Measurements from ENCODE around the gene PCBD2.

PCBD2 gene

DNA sequence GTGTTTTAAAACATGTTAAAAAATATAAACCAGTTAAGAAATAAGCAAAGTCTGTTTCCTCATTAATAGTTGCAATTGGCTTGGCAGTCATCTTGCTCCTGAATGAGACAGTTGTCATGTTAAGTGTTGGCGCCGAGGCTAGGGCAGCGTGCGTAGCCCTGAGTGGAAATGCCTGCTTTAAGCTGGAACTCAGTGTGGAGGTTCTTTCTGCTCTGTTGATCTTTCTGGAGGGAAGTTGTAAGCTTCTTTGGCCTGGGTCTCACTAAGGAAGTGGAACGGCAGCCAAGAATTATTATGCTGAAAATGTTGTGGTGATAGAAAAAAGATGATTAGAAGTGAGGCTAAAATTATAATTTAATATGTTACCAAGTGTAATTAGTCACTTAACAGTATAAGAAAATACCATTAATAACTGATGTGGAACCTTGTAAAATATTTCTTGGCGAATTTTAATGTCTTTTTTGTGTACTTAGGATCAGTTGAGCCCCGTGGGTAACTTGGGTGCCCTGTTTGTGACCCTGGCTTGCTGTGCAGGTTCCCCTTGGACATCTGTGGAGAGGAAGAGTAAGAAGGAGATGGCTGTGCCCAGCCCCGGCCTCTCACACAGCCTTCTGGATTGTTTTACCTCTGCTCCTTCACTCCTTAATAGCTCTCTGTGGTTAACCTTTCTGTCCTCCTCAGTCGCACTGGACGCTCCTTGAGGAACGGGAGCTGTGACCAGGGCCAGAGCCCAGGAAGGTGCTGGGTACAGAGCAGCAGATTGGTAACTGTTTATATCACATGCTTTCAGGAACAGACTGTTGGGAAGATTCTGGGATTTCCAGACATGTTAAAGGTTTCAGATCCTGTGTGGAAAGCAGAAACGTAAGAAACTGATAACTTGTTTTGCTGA is 31.0 kb downstream of the PCBD2 start:
- no peak overlapping the region for H3K4me3 ChIP-seq (ENCODE audit: low read depth, low read length)
- H3K36me3 ChIP-seq (ENCODE audit: insufficient read depth, low read length): no peaks in the 10 kb centered on the region
- no peak overlapping the region for H3K27ac ChIP-seq (ENCODE audit: low read depth, low read length)
- no peak overlapping the region for H2AFZ ChIP-seq (ENCODE audit: low read length, unreplicated experiment)
- no peaks in the 10 kb centered on the region for H3K27me3 ChIP-seq (ENCODE audit: insufficient read depth, low read length)
- H3K79me2 ChIP-seq (ENCODE audit: control insufficient read depth, insufficient read depth, low read length, unreplicated experiment): no peaks in the 10 kb centered on the region
- H3K4me1 ChIP-seq (ENCODE audit: control insufficient read depth, insufficient read depth, low read length, unreplicated experiment): no peaks in the 10 kb centered on the region

DNA sequence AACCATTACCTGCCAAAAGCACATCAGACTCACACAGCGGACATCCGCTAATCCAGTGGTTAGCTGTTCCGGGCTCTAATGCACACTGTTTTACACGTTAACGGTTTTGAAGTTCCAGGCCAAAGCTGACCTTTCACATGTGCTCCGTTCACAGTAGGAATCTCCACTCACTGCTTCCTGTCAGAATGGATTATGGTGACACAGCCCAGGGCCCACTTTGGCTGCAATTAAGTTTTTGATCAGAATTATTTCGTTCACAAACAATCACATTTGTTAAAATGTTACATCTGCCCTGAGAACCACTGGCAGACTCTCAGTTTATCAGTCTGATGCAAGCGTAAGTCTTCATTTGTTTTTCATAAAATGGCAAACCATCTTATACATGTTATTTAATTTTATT is 32.6 kb downstream of the PCBD2 start:
- Histone ChIP-seq H2AFZ (ENCODE audit: low read length, unreplicated experiment) (no peak overlapping the region), H3K4me1 (ENCODE audit: control insufficient read depth, insufficient read depth, low read length, unreplicated experiment) (no peaks in the 10 kb centered on the region), H3K79me2 (ENCODE audit: control insufficient read depth, insufficient read depth, low read length, unreplicated experiment) (no peaks in the 10 kb centered on the region), H3K27me3 (ENCODE audit: insufficient read depth, low read length) (no peaks in the 10 kb centered on the region), H3K27ac (ENCODE audit: low read depth, low read length) (no peak overlapping the region), H3K36me3 (ENCODE audit: insufficient read depth, low read length) (no peaks in the 10 kb centered on the region), H3K4me3 (ENCODE audit: low read depth, low read length) (no peak overlapping the region)

DNA sequence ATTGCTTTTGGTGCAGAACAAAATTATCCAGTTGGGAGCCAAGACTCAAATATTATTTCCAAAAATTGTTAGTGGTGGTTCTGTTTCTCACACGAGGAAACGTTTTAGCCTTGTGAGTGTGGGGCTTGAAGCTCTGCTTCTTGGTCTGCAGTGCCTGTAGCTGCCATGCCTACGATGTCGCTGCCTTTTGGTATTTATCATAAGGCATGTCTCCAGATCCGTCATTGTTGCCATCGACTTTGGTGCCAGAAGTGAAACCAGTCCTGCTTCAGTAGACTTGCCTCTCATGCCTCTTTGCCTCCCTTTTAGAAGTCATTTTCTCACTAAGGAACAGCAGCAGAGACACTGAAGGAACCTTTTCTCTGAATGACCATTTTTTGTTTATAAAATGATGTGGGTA is 33.1 kb downstream of the PCBD2 start:
- Histone ChIP-seq H3K27ac (ENCODE audit: low read depth, low read length) (no peak overlapping the region), H3K36me3 (ENCODE audit: insufficient read depth, low read length) (no peaks in the 10 kb centered on the region), H2AFZ (ENCODE audit: low read length, unreplicated experiment) (no peak overlapping the region), H3K4me3 (ENCODE audit: low read depth, low read length) (0 out of 2 replicates have a peak overlapping the region, but pooled peaks have one; percentile 31), H3K4me1 (ENCODE audit: control insufficient read depth, insufficient read depth, low read length, unreplicated experiment) (no peaks in the 10 kb centered on the region), H3K27me3 (ENCODE audit: insufficient read depth, low read length) (no peaks in the 10 kb centered on the region), H3K79me2 (ENCODE audit: control insufficient read depth, insufficient read depth, low read length, unreplicated experiment) (no peaks in the 10 kb centered on the region)

DNA sequence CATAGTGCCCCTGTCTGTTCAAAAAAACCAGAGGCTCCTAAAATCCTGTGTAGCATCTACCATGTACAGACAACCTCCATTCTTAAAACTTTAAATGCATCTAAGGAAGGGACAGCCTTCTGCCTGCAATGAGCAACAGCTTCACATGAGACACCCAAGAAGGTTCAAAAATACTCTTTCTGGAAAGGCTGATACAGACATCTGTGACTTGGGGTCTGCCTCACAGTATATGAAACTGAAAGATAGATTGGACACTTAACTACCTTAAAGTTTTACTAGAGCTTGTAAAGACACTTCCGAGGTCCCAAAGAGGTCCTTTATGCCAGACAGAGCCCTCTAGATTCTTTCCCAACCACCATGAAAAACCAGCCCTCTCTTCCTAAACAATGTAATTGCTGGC is 34.6 kb downstream of the PCBD2 start:
- H3K4me1 ChIP-seq (ENCODE audit: control insufficient read depth, insufficient read depth, low read length, unreplicated experiment): no peaks in the 10 kb centered on the region
- no peak overlapping the region for H3K4me3 ChIP-seq (ENCODE audit: low read depth, low read length)
- no peak overlapping the region for H3K27ac ChIP-seq (ENCODE audit: low read depth, low read length)
- H3K79me2 ChIP-seq (ENCODE audit: control insufficient read depth, insufficient read depth, low read length, unreplicated experiment): no peaks in the 10 kb centered on the region
- no peaks in the 10 kb centered on the region for H3K27me3 ChIP-seq (ENCODE audit: insufficient read depth, low read length)
- no peak overlapping the region for H2AFZ ChIP-seq (ENCODE audit: low read length, unreplicated experiment)
- no peaks in the 10 kb centered on the region for H3K36me3 ChIP-seq (ENCODE audit: insufficient read depth, low read length)

DNA sequence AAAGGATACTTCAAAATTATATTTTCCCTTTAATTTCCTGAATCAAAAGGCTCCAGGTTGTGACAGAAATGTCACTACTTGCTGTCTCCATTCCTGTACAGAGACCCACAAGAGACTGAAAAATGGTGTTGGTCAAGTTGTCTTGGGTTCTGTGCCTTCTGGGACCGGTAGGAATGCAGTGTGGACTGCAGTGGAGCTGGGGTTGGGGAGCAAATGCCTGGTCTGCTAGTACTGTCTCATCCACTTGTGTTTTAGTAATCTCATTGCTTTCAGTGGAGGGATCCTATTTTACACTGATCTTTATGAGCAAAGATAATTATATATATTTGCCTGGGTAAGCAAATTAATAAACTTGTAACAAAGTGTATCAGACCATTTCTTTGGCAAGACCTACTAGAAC is 38.6 kb downstream of the PCBD2 start:
- Histone ChIP-seq H3K27ac (ENCODE audit: low read depth, low read length) (no peak overlapping the region), H3K4me1 (ENCODE audit: control insufficient read depth, insufficient read depth, low read length, unreplicated experiment) (no peaks in the 10 kb centered on the region), H3K79me2 (ENCODE audit: control insufficient read depth, insufficient read depth, low read length, unreplicated experiment) (no peaks in the 10 kb centered on the region), H3K27me3 (ENCODE audit: insufficient read depth, low read length) (no peaks in the 10 kb centered on the region), H3K4me3 (ENCODE audit: low read depth, low read length) (no peak overlapping the region), H2AFZ (ENCODE audit: low read length, unreplicated experiment) (no peak overlapping the region), H3K36me3 (ENCODE audit: insufficient read depth, low read length) (no peaks in the 10 kb centered on the region)

DNA sequence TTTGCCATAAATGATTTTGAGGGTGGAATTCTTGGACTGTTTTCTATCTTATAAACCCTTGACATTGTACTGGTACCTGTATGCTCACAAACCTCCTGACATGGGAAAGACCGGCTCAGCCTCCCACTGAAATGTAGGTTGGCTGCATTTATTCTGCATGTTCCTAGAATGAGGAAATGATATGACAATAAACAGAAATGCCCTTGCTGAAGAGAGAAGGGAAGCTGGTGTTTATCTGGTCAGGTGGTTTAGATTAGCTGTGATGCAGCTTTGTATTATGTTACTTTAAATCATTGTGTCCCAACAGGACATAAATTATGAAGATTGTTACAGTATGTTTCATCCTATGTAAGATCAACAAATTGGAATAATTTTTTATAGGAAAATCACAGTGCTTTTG is 39.7 kb downstream of the PCBD2 start:
- H3K27me3 ChIP-seq (ENCODE audit: insufficient read depth, low read length): no peaks in the 10 kb centered on the region
- no peak overlapping the region for H2AFZ ChIP-seq (ENCODE audit: low read length, unreplicated experiment)
- H3K36me3 ChIP-seq (ENCODE audit: insufficient read depth, low read length): no peaks in the 10 kb centered on the region
- no peak overlapping the region for H3K27ac ChIP-seq (ENCODE audit: low read depth, low read length)
- H3K4me1 ChIP-seq (ENCODE audit: control insufficient read depth, insufficient read depth, low read length, unreplicated experiment): peaks cover 9% of the 10 kb centered on the region
- no peaks in the 10 kb centered on the region for H3K79me2 ChIP-seq (ENCODE audit: control insufficient read depth, insufficient read depth, low read length, unreplicated experiment)
- no peak overlapping the region for H3K4me3 ChIP-seq (ENCODE audit: low read depth, low read length)

DNA sequence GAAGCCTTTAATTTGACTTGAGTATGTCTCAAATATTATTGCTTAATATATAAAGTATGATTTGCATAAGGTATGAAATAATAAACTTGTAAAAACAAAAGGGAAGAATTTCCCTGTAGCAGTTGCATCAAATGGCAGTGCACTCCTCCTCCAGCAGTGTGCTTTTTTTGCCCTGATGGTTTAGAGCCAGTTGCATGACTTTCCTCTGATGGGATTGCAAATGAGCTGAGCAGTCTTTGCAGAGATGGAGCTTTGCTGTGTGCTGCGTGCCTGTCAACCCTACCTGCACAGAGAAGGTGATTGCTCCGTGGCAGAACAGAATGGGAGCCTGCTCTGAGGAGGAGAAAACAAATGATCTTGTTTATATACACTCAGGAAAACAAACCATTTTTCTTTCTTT is 40.1 kb downstream of the PCBD2 start:
- Histone ChIP-seq H3K36me3 (ENCODE audit: insufficient read depth, low read length) (no peaks in the 10 kb centered on the region), H3K4me1 (ENCODE audit: control insufficient read depth, insufficient read depth, low read length, unreplicated experiment) (peaks cover 9% of the 10 kb centered on the region), H3K4me3 (ENCODE audit: low read depth, low read length) (no peak overlapping the region), H3K27me3 (ENCODE audit: insufficient read depth, low read length) (no peaks in the 10 kb centered on the region), H3K79me2 (ENCODE audit: control insufficient read depth, insufficient read depth, low read length, unreplicated experiment) (no peaks in the 10 kb centered on the region), H2AFZ (ENCODE audit: low read length, unreplicated experiment) (no peak overlapping the region), H3K27ac (ENCODE audit: low read depth, low read length) (no peak overlapping the region)

DNA sequence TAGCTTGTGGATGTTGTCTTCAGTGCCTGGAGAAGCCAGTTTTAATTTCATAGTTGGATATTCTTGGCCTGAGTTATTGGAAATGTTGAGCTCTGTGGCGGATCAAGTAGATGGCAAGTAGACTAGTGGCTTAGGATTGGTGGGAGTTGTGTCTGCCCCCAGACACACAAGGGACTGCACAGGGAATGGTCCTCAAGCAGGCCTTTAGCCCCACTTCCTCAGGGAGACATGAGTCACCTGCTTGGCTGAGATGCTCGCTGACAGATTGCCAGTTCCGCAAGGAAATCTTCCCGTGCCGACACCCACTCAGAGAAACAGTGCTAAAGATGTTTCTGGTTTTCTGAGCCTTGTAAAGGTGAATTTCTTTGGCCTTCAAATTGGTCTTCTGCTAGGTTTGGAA is 44.0 kb downstream of the PCBD2 start:
- no peaks in the 10 kb centered on the region for H3K36me3 ChIP-seq (ENCODE audit: insufficient read depth, low read length)
- H3K4me3 ChIP-seq (ENCODE audit: low read depth, low read length): peak overlapping the region; percentile 24; the same call in 1 of the 2 replicates
- no peak overlapping the region for H3K27ac ChIP-seq (ENCODE audit: low read depth, low read length)
- H3K4me1 ChIP-seq (ENCODE audit: control insufficient read depth, insufficient read depth, low read length, unreplicated experiment): peaks cover 9% of the 10 kb centered on the region
- H2AFZ ChIP-seq (ENCODE audit: low read length, unreplicated experiment): no peak overlapping the region
- H3K79me2 ChIP-seq (ENCODE audit: control insufficient read depth, insufficient read depth, low read length, unreplicated experiment): no peaks in the 10 kb centered on the region
- no peaks in the 10 kb centered on the region for H3K27me3 ChIP-seq (ENCODE audit: insufficient read depth, low read length)

DNA sequence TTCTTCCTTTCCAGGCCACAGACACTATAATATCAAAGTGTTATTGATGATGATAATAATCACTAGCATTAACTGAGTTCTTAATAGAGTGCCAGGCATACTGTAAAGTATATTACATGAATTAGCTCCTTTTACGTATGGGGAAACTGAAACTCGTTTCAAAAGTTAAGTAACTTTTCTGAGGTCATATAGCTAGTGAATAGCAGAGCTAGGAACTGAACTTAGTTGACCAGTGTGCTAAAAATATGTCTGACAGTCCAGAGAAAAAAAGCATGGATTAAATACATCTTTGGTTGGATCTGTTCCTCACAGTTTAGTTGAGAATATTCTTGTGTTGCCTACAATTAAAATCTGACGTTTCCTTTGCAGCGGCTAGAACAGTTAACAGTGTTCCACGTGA is 44.4 kb downstream of the PCBD2 start:
- Histone ChIP-seq H3K36me3 (ENCODE audit: insufficient read depth, low read length) (0 out of 2 replicates have a peak, but pooled peaks cover 2% of the 10 kb centered on the region), H3K27ac (ENCODE audit: low read depth, low read length) (no peak overlapping the region)

DNA sequence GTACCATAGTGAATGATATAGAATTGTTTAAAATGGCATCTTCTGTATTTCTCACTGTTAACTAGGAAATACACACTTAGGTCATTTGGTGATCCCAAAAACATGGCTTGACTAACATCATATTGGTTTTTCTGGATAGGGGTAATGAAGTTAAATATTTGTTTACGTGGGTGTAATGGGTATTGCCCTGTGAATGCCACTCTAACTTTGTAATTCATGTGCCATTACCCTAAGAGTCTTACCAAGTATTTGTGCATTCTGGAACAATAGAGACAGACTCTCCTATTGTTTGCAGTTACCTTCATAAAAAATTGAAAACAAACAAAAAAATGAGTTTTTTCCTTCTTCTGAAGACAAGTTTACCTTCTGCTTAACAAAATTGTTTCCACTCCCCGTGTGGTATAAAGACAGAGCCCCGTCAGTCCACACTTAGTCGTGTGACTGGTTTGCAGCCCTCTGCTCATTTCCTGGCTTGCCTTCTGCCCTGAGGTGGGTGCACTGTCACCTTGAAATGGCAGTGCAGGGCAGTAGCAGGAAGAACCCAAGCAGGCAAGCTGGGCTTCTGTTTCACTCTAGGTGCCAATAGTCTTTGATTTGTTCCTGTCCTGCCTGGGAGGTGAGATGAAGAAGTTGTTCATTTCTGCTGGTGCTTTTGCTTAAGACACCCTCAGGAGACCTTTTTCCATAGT is 53.1 kb downstream of the PCBD2 start:
- 0 out of 2 replicates have a peak, but pooled peaks cover 3% of the 10 kb centered on the region for H3K36me3 ChIP-seq (ENCODE audit: insufficient read depth, low read length)

More for the DNA sequence above, 44.4 kb downstream of the PCBD2 start:
- Histone ChIP-seq H3K79me2 (ENCODE audit: control insufficient read depth, insufficient read depth, low read length, unreplicated experiment) (no peaks in the 10 kb centered on the region), H2AFZ (ENCODE audit: low read length, unreplicated experiment) (no peak overlapping the region), H3K4me3 (ENCODE audit: low read depth, low read length) (peak overlapping the region; percentile 24; the same call in 1 of the 2 replicates), H3K27me3 (ENCODE audit: insufficient read depth, low read length) (no peaks in the 10 kb centered on the region), H3K4me1 (ENCODE audit: control insufficient read depth, insufficient read depth, low read length, unreplicated experiment) (peaks cover 9% of the 10 kb centered on the region)

More for the DNA sequence above, 53.1 kb downstream of the PCBD2 start:
- Histone ChIP-seq H3K79me2 (ENCODE audit: control insufficient read depth, insufficient read depth, low read length, unreplicated experiment) (no peaks in the 10 kb centered on the region), H2AFZ (ENCODE audit: low read length, unreplicated experiment) (no peak overlapping the region), H3K27ac (ENCODE audit: low read depth, low read length) (no peak overlapping the region), H3K4me3 (ENCODE audit: low read depth, low read length) (no peak overlapping the region), H3K27me3 (ENCODE audit: insufficient read depth, low read length) (no peaks in the 10 kb centered on the region), H3K4me1 (ENCODE audit: control insufficient read depth, insufficient read depth, low read length, unreplicated experiment) (no peaks in the 10 kb centered on the region)

Data from ACC112 (cell line).